ENCODE results near the gene MACROD2. TPM values are rescaled to one million over a fixed set of nuclear protein-coding genes. Genes with fewer than 3 reads are reported as not detected.

MACROD2 gene
- total RNA-seq, 1 donor: 1.7 TPM

GRCh38 chr20:14696478-14696877 lies 701.2 kb downstream of the MACROD2 start:
- Histone ChIP-seq H3K4me1 (ENCODE audit: insufficient read depth, low read length) (no peaks in the 10 kb centered on the region), H3K27me3 (ENCODE audit: insufficient read depth, low read length) (no peaks in the 10 kb centered on the region), H3K4me3 (ENCODE audit: low read length) (no peak overlapping the region), H3K9me3 (ENCODE audit: low read depth, low read length) (no peaks in the 10 kb centered on the region)

- no peaks in the 10 kb centered on the region for H3K9me3 ChIP-seq (ENCODE audit: low read depth, low read length)
- H3K4me1 ChIP-seq (ENCODE audit: insufficient read depth, low read length): no peaks in the 10 kb centered on the region
- no peak overlapping the region for H3K4me3 ChIP-seq (ENCODE audit: low read length)
- no peaks in the 10 kb centered on the region for H3K27me3 ChIP-seq (ENCODE audit: insufficient read depth, low read length)
These were observed 701.6 kb downstream of the MACROD2 start for GRCh38 chr20:14696937-14697336.

GRCh38 chr20:14698125-14698524 lies 702.8 kb downstream of the MACROD2 start:
- H3K4me3 ChIP-seq (ENCODE audit: low read length): no peak overlapping the region
- no peaks in the 10 kb centered on the region for H3K9me3 ChIP-seq (ENCODE audit: low read depth, low read length)
- H3K27me3 ChIP-seq (ENCODE audit: insufficient read depth, low read length): no peaks in the 10 kb centered on the region
- H3K4me1 ChIP-seq (ENCODE audit: insufficient read depth, low read length): no peaks in the 10 kb centered on the region

- no peaks in the 10 kb centered on the region for H3K4me1 ChIP-seq (ENCODE audit: insufficient read depth, low read length)
- no peak overlapping the region for H3K4me3 ChIP-seq (ENCODE audit: low read length)
- H3K27me3 ChIP-seq (ENCODE audit: insufficient read depth, low read length): no peaks in the 10 kb centered on the region
- H3K9me3 ChIP-seq (ENCODE audit: low read depth, low read length): no peaks in the 10 kb centered on the region
These were observed 703.5 kb downstream of the MACROD2 start for GRCh38 chr20:14698605-14699373.

- Histone ChIP-seq H3K4me3 (ENCODE audit: low read length) (no peak overlapping the region), H3K9me3 (ENCODE audit: low read depth, low read length) (no peaks in the 10 kb centered on the region), H3K4me1 (ENCODE audit: insufficient read depth, low read length) (no peaks in the 10 kb centered on the region), H3K27me3 (ENCODE audit: insufficient read depth, low read length) (no peaks in the 10 kb centered on the region)
These were observed 705.3 kb downstream of the MACROD2 start for GRCh38 chr20:14700639-14700960.

GRCh38 chr20:14701326-14701725 lies 706.0 kb downstream of the MACROD2 start:
- Histone ChIP-seq H3K27me3 (ENCODE audit: insufficient read depth, low read length) (no peaks in the 10 kb centered on the region), H3K9me3 (ENCODE audit: low read depth, low read length) (no peaks in the 10 kb centered on the region), H3K4me1 (ENCODE audit: insufficient read depth, low read length) (no peaks in the 10 kb centered on the region), H3K4me3 (ENCODE audit: low read length) (no peak overlapping the region)

GRCh38 chr20:14706555-14706954 lies 711.2 kb downstream of the MACROD2 start:
- Histone ChIP-seq H3K27me3 (ENCODE audit: insufficient read depth, low read length) (no peaks in the 10 kb centered on the region), H3K4me1 (ENCODE audit: insufficient read depth, low read length) (no peaks in the 10 kb centered on the region), H3K4me3 (ENCODE audit: low read length) (no peak overlapping the region), H3K9me3 (ENCODE audit: low read depth, low read length) (no peaks in the 10 kb centered on the region)

- Histone ChIP-seq H3K4me3 (ENCODE audit: low read length) (no peak overlapping the region), H3K9me3 (ENCODE audit: low read depth, low read length) (no peaks in the 10 kb centered on the region), H3K4me1 (ENCODE audit: insufficient read depth, low read length) (no peaks in the 10 kb centered on the region), H3K27me3 (ENCODE audit: insufficient read depth, low read length) (no peaks in the 10 kb centered on the region)
These were observed 711.8 kb downstream of the MACROD2 start for GRCh38 chr20:14707026-14707680.

- H3K9me3 ChIP-seq (ENCODE audit: low read depth, low read length): no peaks in the 10 kb centered on the region
- no peaks in the 10 kb centered on the region for H3K27me3 ChIP-seq (ENCODE audit: insufficient read depth, low read length)
- no peak overlapping the region for H3K4me3 ChIP-seq (ENCODE audit: low read length)
- H3K4me1 ChIP-seq (ENCODE audit: insufficient read depth, low read length): no peaks in the 10 kb centered on the region
These were observed 712.7 kb downstream of the MACROD2 start for GRCh38 chr20:14707865-14708596.

- Histone ChIP-seq H3K9me3 (ENCODE audit: low read depth, low read length) (no peaks in the 10 kb centered on the region), H3K27me3 (ENCODE audit: insufficient read depth, low read length) (no peaks in the 10 kb centered on the region), H3K4me3 (ENCODE audit: low read length) (no peak overlapping the region), H3K4me1 (ENCODE audit: insufficient read depth, low read length) (no peaks in the 10 kb centered on the region)
These were observed 714.1 kb downstream of the MACROD2 start for GRCh38 chr20:14709439-14709838.

- Histone ChIP-seq H3K4me1 (ENCODE audit: insufficient read depth, low read length) (no peaks in the 10 kb centered on the region), H3K27me3 (ENCODE audit: insufficient read depth, low read length) (no peaks in the 10 kb centered on the region), H3K9me3 (ENCODE audit: low read depth, low read length) (no peaks in the 10 kb centered on the region)
These were observed 715.6 kb downstream of the MACROD2 start for GRCh38 chr20:14710951-14711350.

GRCh38 chr20:14711652-14712051 lies 716.3 kb downstream of the MACROD2 start:
- H3K27me3 ChIP-seq (ENCODE audit: insufficient read depth, low read length): no peaks in the 10 kb centered on the region
- H3K4me1 ChIP-seq (ENCODE audit: insufficient read depth, low read length): no peaks in the 10 kb centered on the region

More at GRCh38 chr20:14710951-14711350, 715.6 kb downstream of the MACROD2 start:
- no peak overlapping the region for H3K4me3 ChIP-seq (ENCODE audit: low read length)

GRCh38 chr20:14712302-14712739 lies 717.0 kb downstream of the MACROD2 start:
- Histone ChIP-seq H3K4me3 (ENCODE audit: low read length) (no peak overlapping the region), H3K9me3 (ENCODE audit: low read depth, low read length) (no peaks in the 10 kb centered on the region), H3K27me3 (ENCODE audit: insufficient read depth, low read length) (no peaks in the 10 kb centered on the region), H3K4me1 (ENCODE audit: insufficient read depth, low read length) (no peaks in the 10 kb centered on the region)

More at GRCh38 chr20:14711652-14712051, 716.3 kb downstream of the MACROD2 start:
- no peak overlapping the region for H3K4me3 ChIP-seq (ENCODE audit: low read length)
- no peaks in the 10 kb centered on the region for H3K9me3 ChIP-seq (ENCODE audit: low read depth, low read length)

- no peaks in the 10 kb centered on the region for H3K4me1 ChIP-seq (ENCODE audit: insufficient read depth, low read length)
- H3K4me3 ChIP-seq (ENCODE audit: low read length): no peak overlapping the region
- no peaks in the 10 kb centered on the region for H3K27me3 ChIP-seq (ENCODE audit: insufficient read depth, low read length)
- no peaks in the 10 kb centered on the region for H3K9me3 ChIP-seq (ENCODE audit: low read depth, low read length)
These were observed 720.1 kb downstream of the MACROD2 start for GRCh38 chr20:14715400-14715799.

- Histone ChIP-seq H3K4me1 (ENCODE audit: insufficient read depth, low read length) (no peaks in the 10 kb centered on the region), H3K9me3 (ENCODE audit: low read depth, low read length) (no peaks in the 10 kb centered on the region), H3K4me3 (ENCODE audit: low read length) (no peak overlapping the region), H3K27me3 (ENCODE audit: insufficient read depth, low read length) (no peaks in the 10 kb centered on the region)
These were observed 721.1 kb downstream of the MACROD2 start for GRCh38 chr20:14716351-14716801.
